ENCODE measurements around the gene C17orf107.

The C17orf107 gene

DNA sequence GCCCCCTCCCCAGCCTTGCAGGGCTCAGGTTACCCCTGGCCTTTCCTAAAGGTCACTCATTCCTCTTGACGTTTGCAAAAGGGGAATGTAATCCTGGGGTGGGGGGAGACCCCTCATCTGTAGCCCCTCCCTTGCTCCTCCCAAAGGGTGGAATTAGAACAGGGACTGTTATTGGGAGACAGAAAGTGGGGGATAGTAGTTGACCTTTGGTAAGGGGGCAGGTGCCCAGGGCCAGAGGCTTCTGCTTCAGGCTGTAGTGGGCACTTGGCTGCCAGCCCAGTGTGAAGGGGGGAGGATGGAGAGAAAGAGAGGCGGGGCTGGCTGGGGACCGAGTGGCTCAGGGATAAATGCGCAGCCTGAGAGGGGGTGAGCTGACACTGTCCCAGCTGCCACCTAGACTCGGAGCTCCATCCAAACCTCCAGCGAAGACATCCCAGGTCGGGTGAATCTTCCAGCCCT lies 51.4 kb downstream of the C17orf107 start, which contains the start of gene ENO3:
Gene ENO3 (plus strand): TSS at position 374 of the 459 bp plus-strand sequence. CDS start 711 bp downstream, outside the sequence.
- in situ Hi-C loops (cut with HindIII; ENCODE audit: low pct_unique_long_range_greater_than_20kb, low sequenced_read_pairs), result no loop called here
- no peak for TF ChIP-seq JUND (IDR thresholded peaks at IDR 0.05; ENCODE audit: low read depth)

GRCh38 chr17:4951486-4951885 lies 52.1 kb downstream of the C17orf107 start:
- TF ChIP-seq JUND (IDR thresholded peaks at IDR 0.05; ENCODE audit: low read depth), result no peak
- no peak for DNase-seq (ENCODE audit: low read depth in 1 of 2, low spot score in 1 of 2)
- in situ Hi-C loops (cut with HindIII; ENCODE audit: low pct_unique_long_range_greater_than_20kb, low sequenced_read_pairs), result no loop called here

More for the DNA sequence above, 51.4 kb downstream of the C17orf107 start, which contains the start of gene ENO3:
- no peak for DNase-seq (ENCODE audit: low read depth in 1 of 2, low spot score in 1 of 2)
